Dendritic cell treated with granulocyte-macrophage colony-stimulating factor and Interleukin-4, amounts not matched to agents 40 ng/mL and 50 ng/mL, for 4 days (primary cell): ENCODE data around the gene ETV1.
"Not testable (repeated sequence)": the region's sequence is repeated elsewhere in the genome, so short reads cannot be mapped to it uniquely, and the experiment has no call there.

ENCODE experiments used
- H3K27ac Mint-ChIP-seq: one replicate; pipeline ENCODE4 v1.8.0; 2022; ENCODE audit warnings: mild to moderate bottlenecking, mixed read lengths
- H3K27me3 Mint-ChIP-seq: one replicate; pipeline ENCODE4 v1.8.0; 2022; ENCODE audit warnings: mild to moderate bottlenecking, mixed read lengths
- H3K36me3 Mint-ChIP-seq: one replicate; pipeline ENCODE4 v1.8.0; 2022; ENCODE audit warnings: low read depth, mixed read lengths
- H3K4me1 Mint-ChIP-seq: one replicate; pipeline ENCODE4 v1.8.0; 2022; ENCODE audit warnings: low read depth, mixed read lengths
- H3K4me3 Mint-ChIP-seq: one replicate; pipeline ENCODE4 v1.8.0; 2022; ENCODE audit warnings: mild to moderate bottlenecking, moderate library complexity, mixed read lengths
- H3K9me3 Mint-ChIP-seq: one replicate; pipeline ENCODE4 v1.8.0; 2022; ENCODE audit warnings: mixed read lengths
- intact Hi-C: fragments of 100-400 bp; cut with micrococcal nuclease; formaldehyde crosslinking; loops from one replicate; pipeline ENCODE4 v1.15.0; 2022

ETV1 gene

DNA sequence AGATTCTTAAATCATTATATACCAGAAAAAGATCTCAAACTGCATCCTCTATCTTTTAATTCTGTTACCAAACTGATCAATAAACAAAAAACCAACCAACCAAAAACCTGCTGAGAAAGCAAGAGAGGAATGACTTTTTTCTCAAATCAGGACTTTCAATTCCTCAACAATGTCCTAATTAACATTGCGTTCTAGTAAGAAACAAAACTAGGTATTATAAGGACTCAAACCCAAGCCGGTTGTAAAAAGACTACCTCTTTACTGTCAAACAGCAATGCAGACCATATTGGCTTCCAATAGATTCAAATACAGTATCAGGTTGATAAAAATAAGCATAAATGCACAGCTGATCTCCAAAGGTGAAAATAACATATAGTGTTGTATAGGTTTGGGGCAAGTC is 57.3 kb downstream of the ETV1 start:
- Mint-ChIP-seq H3K36me3 (no peaks in the 10 kb centered on the region), H3K27me3 (no peaks in the 10 kb centered on the region), H3K4me3 (no peak overlapping the region), H3K4me1 (no peaks in the 10 kb centered on the region), H3K9me3 (no peaks in the 10 kb centered on the region), H3K27ac (no peak overlapping the region)
- intact Hi-C loops, result no loop called here

DNA sequence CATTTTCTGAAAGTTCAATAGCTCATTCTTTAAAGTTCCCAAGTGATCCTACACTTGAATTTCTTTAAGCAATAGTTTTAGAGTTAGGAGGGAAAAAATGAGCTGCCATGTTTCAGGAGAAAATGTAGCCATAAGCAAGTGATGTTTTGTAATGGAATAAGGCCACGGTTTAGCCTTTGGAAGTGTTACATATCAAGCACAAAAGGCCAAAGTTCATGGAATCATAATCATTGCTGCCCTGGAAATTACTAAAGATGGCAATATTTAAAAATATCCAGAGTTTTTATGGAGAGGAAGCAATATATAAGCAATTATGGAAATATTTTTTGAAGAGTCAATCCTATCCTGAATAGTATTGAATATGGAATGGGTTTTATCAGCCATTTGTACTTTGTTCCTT is 68.4 kb downstream of the ETV1 start:
- Mint-ChIP-seq H3K27me3 (peaks cover 3% of the 10 kb centered on the region), H3K27ac (no peak overlapping the region), H3K4me3 (no peak overlapping the region), H3K36me3 (no peaks in the 10 kb centered on the region), H3K4me1 (no peaks in the 10 kb centered on the region), H3K9me3 (no peaks in the 10 kb centered on the region)
- intact Hi-C loops, result no loop called here

DNA sequence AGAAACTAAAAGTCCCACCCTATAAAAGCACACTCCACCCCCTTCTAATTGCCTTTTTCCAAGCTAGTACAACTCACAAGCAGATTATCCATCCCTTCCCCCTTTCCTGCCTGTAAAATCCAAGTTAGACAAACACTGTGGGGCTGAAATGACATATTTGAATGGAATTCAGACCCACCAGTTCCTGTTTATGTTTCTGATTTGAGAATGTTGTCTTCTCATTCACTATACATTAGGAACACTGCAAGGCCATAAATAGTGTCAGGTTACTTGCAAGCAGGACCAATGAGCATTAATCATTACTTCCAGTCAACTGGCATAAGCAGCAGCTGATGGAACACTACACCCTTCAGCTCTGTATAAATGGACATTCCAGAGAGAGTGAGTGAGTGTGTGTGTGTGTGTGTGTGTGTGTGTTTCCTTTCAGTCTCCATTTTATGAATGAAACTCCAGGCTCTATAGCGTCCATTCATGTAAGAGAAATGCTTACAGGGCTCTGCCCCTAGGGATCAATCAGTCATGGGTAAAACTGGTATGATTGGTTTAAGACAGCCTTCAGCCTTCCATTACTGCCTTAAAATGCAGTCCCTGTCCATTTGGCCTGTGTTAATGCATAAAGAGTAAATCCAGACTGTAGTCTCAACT is 69.3 kb downstream of the ETV1 start:
- Mint-ChIP-seq H3K4me3 (no peak overlapping the region), H3K36me3 (no peaks in the 10 kb centered on the region), H3K27me3 (peaks cover 3% of the 10 kb centered on the region), H3K4me1 (no peaks in the 10 kb centered on the region), H3K9me3 (no peaks in the 10 kb centered on the region), H3K27ac (no peak overlapping the region)
- intact Hi-C loops, result no loop called here

DNA sequence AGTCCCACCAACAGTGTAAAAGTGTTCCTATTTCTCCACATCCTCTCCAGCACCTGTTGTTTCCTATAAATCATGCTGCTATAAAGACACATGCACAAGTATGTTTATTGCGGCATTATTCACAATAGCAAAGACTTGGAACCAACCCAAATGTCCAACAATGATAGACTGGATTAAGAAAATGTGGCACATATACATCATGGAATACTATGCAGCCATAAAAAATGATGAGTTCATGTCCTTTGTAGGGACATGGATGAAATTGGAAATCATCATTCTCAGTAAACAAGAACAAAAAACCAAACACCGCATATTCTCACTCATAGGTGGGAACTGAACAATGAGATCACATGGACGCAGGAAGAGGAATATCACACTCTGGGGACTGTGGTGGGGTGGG is 71.1 kb downstream of the ETV1 start:
- H3K4me3 Mint-ChIP-seq, H3K9me3 Mint-ChIP-seq, H3K27ac Mint-ChIP-seq, intact Hi-C loops, H3K36me3 Mint-ChIP-seq, H3K27me3 Mint-ChIP-seq, H3K4me1 Mint-ChIP-seq: not testable (repeated sequence)

DNA sequence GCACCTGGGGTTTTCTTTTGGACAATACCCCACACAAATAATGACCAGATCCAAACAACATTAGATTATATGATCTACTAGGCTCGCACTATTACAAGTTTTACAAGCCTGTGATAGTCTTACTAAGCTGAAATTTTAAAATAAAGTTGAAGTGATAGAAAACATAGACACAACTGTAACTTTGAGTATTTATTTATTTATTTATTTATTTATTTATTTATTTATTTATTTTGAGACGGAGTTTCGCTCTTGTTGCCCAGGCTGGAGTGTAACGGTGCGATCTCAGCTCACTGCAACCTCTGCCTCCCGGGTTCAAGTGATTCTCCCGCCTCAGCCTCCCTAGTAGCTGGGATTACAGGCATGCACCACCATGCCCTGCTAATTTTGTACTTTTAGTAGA is 72.4 kb downstream of the ETV1 start:
- H3K27me3 Mint-ChIP-seq, H3K27ac Mint-ChIP-seq, intact Hi-C loops: not testable (repeated sequence)

DNA sequence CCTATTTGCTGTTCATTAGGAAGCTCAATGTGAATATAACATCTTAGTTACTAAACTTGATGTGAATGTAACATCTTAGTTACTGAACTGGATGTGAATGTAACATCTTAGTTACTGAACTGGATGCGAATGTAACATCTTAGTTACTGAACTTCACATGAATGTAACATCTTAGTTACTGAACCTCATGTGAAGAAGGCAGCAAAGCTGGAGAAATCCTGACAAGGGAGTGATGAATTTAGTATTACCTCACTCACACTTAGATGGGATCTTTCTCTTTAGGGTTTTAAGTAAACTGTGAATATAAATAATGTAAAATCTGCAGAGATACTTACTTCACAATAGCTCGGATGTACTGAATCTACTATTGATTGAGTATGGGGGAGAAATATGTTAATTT is 73.6 kb downstream of the ETV1 start:
- Mint-ChIP-seq H3K9me3 (no peaks in the 10 kb centered on the region), H3K27me3 (peaks cover 5% of the 10 kb centered on the region), H3K27ac (no peak overlapping the region), H3K4me3 (no peak overlapping the region), H3K36me3 (no peaks in the 10 kb centered on the region), H3K4me1 (peaks cover 5% of the 10 kb centered on the region)
- intact Hi-C loops, result no loop called here

More for the DNA sequence above, 72.4 kb downstream of the ETV1 start:
- not testable (repeated sequence) for H3K4me3 Mint-ChIP-seq, H3K36me3 Mint-ChIP-seq, H3K4me1 Mint-ChIP-seq, H3K9me3 Mint-ChIP-seq

DNA sequence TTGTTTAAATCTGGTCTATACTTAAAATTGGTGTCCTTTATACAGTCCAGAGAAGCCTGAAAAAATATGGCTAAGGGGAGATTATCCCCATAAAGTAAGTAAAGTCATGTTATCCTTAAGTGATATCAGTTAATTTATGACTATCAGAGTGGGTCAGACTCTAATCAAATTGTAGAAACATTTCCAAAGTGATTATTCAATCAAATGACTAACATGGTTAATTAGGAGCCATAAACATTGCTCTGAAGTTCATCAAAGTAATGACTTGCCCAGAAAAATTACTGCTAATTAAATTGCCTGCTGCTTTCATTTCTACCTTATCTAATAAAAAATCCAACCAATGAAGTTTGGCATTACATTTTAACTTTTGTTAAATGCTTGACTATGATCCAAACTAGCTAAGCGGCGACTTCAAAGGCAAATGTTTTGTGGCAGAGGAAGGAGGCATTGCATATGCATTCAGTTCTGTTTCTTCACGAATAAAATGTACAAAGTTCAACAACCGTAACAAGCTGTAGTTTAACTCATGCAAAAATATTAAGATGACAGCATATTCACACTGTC is 76.7 kb downstream of the ETV1 start:
- Mint-ChIP-seq H3K27ac (no peak overlapping the region), H3K36me3 (no peaks in the 10 kb centered on the region), H3K9me3 (no peaks in the 10 kb centered on the region), H3K27me3 (peaks cover 9% of the 10 kb centered on the region), H3K4me1 (peaks cover 16% of the 10 kb centered on the region), H3K4me3 (no peak overlapping the region)
- intact Hi-C loops, result no loop called here

DNA sequence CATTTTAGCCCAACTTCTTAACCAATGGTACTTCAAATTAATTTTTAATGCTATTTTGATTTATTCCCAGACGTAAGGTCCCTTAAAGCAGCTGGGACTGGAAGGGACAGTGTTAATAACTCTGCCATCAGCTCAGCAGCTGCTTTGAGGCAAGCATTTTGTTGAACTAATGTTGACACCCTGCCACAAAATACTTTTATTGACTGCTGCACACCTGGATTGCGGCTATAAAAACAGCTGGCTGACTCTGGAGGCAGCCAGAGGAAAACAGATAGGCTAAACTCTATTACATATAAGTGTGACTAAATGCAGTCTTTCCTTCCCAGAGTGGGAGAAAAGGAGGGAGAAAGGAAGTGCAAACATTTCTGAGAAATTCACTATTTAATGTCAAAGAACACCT is 77.6 kb downstream of the ETV1 start:
- H3K27ac Mint-ChIP-seq, result no peak overlapping the region
- H3K27me3 Mint-ChIP-seq, result peaks cover 12% of the 10 kb centered on the region
- no peaks in the 10 kb centered on the region for H3K36me3 Mint-ChIP-seq
- H3K9me3 Mint-ChIP-seq, result no peaks in the 10 kb centered on the region
- H3K4me3 Mint-ChIP-seq, result no peak overlapping the region
- intact Hi-C loops, result no loop called here
- H3K4me1 Mint-ChIP-seq, result peaks cover 16% of the 10 kb centered on the region

DNA sequence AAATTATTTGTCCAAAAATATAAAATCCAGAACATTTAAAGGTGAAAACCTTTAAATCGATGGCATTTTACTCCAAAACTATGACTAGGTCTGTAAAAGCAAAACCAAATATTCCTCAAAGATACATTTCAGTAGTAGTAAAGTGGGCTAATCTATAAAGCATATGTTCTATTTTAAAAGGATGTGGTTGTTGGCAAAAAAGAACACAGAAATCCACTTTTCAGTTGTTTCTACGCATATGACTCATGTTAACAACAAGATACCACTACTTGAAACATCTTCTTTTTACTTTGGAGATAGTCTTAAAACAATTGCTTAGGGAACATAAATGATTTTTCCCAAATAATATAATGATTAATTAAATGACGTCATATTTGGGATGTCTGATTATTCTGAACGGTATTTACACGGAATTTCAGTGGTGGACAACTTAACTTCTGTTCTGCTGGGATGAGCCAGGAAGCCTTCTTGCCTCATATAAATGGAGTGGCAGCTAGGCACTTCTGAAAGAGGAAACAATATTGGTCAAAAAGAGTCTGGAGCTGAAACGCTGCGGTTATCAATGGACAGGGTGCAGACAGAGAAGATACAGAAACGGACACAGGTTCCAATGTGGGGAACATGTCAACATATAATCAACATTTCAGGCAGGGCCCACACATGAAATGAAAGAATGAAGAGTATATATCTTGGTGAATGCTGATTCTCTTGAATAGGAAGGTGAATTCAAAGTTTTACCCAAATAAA is 78.5 kb downstream of the ETV1 start:
- Mint-ChIP-seq H3K27me3 (peaks cover 12% of the 10 kb centered on the region), H3K4me1 (peaks cover 16% of the 10 kb centered on the region), H3K4me3 (no peak overlapping the region), H3K36me3 (no peaks in the 10 kb centered on the region), H3K27ac (no peak overlapping the region), H3K9me3 (no peaks in the 10 kb centered on the region)
- intact Hi-C loops, result no loop called here

DNA sequence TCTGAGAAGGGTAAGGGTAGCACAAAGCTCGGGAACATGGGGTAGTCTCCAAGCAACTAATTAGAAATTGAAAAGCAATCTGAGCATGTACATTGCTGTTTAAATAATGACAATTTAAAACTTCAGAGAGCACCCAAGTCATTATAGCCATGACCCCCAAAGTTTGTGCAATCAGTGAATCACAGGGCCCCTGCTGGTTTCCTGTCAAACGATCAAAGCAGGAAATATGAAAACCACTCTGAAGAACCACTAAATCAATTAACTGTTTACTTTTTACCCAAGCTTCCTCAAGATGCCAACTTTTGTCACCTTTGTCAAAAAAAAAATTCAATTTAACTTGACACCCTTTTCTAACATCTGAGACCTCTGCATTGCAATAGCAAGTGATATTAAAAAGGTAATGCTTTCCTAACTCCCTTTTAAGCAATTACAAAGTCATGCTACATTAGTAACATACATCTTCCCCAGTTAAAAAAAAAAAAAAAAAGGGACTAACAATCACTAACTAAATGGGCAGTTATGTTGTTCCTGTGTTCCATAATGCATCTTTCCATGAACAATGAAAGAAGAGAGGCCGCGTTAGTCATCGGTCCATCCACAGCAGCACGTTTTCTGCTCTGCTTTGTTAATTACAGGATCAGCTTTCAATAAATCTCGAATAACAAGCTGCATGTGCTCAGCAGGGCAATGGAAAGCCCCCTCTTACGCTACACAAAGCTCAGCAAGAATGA is 80.6 kb downstream of the ETV1 start:
- Mint-ChIP-seq H3K4me3 (no peak overlapping the region), H3K27me3 (peaks cover 15% of the 10 kb centered on the region), H3K36me3 (no peaks in the 10 kb centered on the region), H3K27ac (no peak overlapping the region), H3K4me1 (peaks cover 16% of the 10 kb centered on the region), H3K9me3 (no peaks in the 10 kb centered on the region)
- intact Hi-C loops, result no loop called here

DNA sequence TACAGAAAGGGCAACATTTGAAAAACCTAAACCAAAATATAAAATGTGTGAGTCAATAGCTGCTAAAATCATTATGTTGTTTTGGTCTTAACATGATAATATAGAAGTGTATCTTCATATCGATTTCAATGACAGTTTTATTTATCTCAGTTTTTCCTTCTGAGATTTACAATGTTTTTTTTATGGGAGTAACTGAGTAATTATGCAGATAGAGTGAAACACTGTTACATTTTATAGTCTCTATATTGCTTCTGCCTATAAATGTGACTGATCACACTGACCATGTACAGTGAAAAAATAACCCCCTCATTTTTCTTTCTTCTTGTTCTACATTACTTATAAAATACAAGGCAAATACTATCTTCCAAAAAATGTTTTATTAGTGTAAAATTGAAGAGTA is 81.6 kb downstream of the ETV1 start:
- H3K9me3 Mint-ChIP-seq, result no peaks in the 10 kb centered on the region
- H3K36me3 Mint-ChIP-seq, result no peaks in the 10 kb centered on the region
- peaks cover 15% of the 10 kb centered on the region for H3K27me3 Mint-ChIP-seq
- intact Hi-C loops, result no loop called here
- no peak overlapping the region for H3K27ac Mint-ChIP-seq
- peaks cover 16% of the 10 kb centered on the region for H3K4me1 Mint-ChIP-seq
- H3K4me3 Mint-ChIP-seq, result no peak overlapping the region

DNA sequence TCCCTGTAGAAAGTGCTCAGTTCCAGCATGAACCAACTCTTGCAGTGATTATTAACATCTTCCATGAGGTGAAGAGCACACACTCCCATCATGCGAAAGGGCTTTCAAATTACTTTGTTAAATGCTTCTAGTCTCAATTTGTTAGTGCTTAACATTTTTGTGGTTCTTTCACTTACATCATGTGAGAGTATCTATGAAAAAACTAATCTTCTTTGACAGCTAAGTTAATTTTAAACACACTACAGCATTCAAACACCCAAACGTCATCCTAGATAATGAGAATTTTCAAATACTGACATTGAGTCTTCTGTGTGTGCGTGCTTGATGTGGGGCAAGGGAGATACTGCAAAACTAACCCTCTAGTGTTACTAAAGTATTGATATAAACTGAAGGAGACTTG is 84.8 kb downstream of the ETV1 start:
- Mint-ChIP-seq H3K4me3 (no peak overlapping the region), H3K27me3 (peaks cover 15% of the 10 kb centered on the region), H3K36me3 (no peaks in the 10 kb centered on the region), H3K27ac (no peak overlapping the region), H3K9me3 (no peaks in the 10 kb centered on the region), H3K4me1 (peaks cover 11% of the 10 kb centered on the region)
- intact Hi-C loops, result no loop called here

DNA sequence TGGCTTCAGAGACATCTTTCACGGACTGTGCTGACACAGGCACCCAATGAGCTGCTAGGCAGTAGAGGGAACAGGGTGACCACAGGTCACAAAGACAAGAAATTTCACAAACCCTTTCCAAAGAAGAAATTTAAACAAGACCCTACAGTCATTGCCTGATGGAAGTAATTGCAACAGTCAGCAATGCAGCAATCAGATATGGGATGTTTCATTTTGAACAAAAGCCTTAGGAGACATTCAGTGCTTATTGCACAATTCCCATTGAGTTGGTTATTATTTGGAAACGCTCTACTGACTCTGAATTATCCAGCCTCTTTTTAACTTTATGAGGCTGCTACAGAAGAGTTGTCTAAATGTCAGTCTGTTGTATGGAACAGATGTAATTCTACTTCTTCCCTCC is 85.5 kb downstream of the ETV1 start:
- intact Hi-C loops, result no loop called here
- H3K27ac Mint-ChIP-seq, result no peak overlapping the region

DNA sequence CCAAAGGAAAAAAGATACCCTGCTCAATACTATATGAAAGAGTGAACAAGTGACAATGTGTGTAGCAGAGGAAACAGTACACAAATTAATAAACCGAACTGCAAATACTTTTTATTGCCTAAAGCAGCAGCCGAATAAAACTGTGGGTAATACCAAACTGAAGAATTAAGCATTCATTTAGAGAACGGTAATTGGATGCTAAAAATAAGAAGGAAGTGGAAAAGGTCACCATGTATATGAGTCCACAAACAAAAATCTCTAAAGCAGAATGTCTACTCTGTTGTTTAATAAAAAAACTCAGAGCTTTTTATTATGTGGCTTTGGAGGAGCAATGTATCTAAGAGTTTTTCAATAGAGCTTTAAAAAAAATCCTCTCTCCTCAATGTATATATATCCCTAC is 87.9 kb downstream of the ETV1 start:
- no peak overlapping the region for H3K27ac Mint-ChIP-seq
- peaks cover 18% of the 10 kb centered on the region for H3K4me1 Mint-ChIP-seq
- no peak overlapping the region for H3K4me3 Mint-ChIP-seq
- H3K9me3 Mint-ChIP-seq, result no peaks in the 10 kb centered on the region
- peaks cover 7% of the 10 kb centered on the region for H3K27me3 Mint-ChIP-seq
- no peaks in the 10 kb centered on the region for H3K36me3 Mint-ChIP-seq
- intact Hi-C loops, result no loop called here

More for the DNA sequence above, 85.5 kb downstream of the ETV1 start:
- H3K9me3 Mint-ChIP-seq, result no peaks in the 10 kb centered on the region
- peaks cover 12% of the 10 kb centered on the region for H3K27me3 Mint-ChIP-seq
- no peaks in the 10 kb centered on the region for H3K36me3 Mint-ChIP-seq
- H3K4me1 Mint-ChIP-seq, result peaks cover 11% of the 10 kb centered on the region
- H3K4me3 Mint-ChIP-seq, result no peak overlapping the region
